Central memory CD4-positive, alpha-beta T cell (primary cell): Measurements from ENCODE around the gene KCNG2.
"Not testable (repeated sequence)": the region's sequence is repeated elsewhere in the genome, so short reads cannot be mapped to it uniquely, and the experiment has no call there.

Experiments
- DNase-seq: peaks from one replicate; pipeline ENCODE4 v3.0.0; 2022
- total RNA-seq, 3 experiments: gene quantifications; one replicate each; lab custom pipeline; 2026; lab: John Stamatoyannopoulos, UW

The KCNG2 gene, protein sequence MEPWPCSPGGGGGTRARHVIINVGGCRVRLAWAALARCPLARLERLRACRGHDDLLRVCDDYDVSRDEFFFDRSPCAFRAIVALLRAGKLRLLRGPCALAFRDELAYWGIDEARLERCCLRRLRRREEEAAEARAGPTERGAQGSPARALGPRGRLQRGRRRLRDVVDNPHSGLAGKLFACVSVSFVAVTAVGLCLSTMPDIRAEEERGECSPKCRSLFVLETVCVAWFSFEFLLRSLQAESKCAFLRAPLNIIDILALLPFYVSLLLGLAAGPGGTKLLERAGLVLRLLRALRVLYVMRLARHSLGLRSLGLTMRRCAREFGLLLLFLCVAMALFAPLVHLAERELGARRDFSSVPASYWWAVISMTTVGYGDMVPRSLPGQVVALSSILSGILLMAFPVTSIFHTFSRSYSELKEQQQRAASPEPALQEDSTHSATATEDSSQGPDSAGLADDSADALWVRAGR
- total RNA-seq = 0 reads per million in 3 experiments

DNA sequence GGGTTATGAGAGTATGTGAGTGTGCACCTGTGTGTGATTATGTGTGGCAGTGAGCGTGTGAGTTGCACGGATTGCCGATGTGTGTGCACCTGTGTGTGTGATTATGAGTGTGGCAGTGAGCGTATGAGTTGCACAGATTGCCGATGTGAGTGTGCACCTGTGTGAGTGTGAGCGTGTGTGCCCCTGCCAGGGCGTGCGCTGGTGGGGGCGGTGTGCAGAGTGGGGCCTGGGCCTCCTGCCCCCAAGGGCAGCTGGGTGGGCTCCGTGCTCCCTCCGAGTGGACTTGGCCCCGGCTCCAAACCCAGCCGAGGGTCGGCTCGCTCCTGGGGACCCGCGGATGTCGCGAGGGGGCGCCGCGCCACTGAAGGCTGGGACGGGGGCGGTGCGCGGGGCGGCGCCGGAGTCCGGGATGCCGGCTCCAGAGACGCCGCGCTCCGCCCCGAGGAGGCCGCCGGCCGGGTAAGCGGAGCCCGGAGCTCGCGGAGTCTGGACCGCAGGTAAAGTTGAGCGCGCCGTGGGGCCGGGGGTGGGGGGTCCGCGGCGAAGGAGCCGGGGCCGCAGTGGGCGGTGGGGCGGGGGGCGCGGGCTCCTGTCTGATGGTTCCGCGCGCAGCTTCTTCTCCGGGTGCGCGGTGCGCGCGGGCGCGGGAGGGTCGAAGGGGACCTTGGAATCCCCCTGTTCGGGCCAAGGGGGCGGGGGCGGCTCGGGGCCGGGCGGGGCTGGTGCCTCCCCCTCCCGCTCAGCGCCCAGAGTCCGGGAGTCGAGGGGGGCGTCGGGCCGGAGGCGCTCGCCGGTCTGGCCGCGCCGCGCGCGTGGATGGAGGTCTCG, at the start of gene KCNG2:
Gene KCNG2 (plus strand): TSS at position 421 of the 828 bp plus-strand sequence. CDS start 65,730 bp downstream, outside the sequence.
- no peak for DNase-seq

DNA sequence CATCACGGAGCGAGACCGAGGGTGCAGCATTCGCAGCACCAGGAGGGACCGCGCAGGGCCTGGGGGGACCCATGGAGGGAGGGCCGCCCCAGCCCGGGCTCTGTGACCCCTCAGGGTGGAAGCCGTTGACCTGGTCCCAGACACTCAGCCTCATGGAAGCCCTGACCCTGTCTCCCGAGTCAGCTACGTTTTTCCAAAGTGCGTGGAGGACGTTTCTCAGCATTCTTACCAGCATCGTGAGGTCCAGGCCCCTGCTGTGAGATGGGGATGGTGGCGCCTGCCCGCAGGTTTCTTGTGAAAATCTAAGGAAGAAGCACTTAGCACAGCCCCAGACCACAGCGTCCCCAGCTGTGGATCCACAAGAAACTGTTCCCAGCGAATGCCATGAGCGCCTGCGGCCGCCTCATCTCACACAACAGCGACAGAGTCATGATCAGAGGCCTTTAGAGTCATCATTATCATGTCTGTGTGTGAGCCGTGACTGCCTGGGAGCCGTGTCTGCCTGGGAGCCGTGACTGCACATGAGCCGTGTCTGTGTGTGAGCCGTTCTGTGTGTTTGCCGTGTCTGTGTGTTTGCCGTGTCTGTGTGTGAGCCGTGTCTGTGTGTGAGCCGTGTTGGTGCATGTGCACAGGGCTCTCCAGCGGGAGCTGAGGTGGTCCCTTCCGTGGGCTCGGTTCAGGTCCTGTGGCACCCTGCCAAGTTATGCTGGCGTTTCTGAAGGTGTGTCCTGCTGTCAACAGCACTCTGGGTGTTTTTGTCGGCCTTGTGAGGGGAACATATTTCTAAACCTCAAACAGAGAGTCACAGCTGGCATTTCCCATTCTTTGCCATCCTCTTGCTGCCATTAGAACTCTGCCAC, 49.2 kb upstream of the KCNG2 start:
- no peak for DNase-seq

DNA sequence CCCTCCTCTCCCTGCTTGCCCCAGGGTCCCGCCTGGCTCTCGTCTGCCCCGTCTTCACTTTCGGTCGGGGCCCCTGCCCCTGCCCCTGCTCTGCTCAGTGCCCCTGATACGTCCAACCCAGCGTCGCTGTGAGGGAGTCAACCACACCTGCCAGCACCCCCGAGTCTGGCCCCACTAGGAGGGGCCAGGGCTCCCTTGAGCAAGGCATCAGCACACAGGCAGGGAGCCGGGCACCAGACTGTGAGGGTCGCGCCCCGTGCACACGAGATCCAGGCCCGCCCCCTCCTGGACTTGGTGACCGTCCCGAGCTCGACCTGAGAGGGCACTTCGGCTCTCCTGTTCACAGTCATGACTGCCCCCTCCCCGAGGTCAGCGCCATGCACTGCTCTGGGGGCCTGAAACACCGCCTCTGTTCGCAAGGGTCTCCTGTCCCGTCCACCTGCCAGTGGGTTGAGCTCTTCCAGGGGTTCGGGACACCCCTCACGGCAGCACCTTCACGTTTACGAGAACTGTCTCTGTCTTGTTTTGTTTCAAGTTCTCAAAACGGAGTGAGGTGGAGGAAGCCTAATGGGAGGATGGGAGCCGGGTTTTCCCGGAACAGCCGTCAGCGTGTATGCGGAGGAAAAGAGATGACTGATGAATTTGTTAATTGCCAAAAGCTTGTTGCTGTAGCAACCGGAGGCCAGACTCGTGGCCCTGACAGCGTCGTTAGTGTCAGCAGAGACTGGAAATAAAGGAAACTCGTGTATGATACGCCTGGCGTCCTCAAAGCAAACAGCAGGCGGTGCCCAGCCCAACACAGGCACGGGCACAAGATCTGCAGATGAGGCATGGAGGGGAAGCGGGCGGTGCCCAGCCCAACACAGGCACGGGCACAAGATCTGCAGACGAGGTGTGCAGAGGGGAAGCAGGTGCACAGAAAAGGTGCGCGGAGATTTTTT, 48.2 kb upstream of the KCNG2 start:
- no peak for DNase-seq

DNA sequence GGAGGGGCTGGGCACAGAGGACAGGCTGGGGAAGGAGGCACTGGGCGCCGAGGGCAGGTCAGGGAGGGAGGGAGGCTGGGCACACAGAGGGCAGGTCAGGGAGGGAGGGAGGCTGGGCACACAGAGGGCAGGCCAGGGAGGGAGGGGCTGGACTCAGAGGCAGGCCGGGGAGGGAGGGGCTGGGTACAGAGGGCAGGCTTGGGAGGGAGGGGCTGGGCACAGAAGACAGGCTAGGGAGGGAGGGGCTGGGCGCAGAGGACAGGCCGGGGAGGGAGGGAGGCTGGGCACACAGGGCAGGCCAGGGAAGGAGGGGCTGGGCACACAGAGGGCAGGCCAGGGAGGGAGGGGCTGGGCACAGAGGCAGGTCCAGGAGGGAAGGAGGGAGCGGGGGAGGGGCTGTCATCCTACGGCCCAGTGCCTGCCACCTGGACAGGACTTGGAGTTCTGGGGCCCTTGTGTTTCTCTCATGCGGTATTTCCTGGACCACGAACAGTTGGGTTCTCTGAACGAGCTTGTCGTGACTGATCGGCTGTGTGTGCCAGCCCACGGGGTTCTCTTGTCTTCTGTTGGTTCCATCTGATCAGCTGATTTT, 46.7 kb upstream of the KCNG2 start:
- no peak for DNase-seq

DNA sequence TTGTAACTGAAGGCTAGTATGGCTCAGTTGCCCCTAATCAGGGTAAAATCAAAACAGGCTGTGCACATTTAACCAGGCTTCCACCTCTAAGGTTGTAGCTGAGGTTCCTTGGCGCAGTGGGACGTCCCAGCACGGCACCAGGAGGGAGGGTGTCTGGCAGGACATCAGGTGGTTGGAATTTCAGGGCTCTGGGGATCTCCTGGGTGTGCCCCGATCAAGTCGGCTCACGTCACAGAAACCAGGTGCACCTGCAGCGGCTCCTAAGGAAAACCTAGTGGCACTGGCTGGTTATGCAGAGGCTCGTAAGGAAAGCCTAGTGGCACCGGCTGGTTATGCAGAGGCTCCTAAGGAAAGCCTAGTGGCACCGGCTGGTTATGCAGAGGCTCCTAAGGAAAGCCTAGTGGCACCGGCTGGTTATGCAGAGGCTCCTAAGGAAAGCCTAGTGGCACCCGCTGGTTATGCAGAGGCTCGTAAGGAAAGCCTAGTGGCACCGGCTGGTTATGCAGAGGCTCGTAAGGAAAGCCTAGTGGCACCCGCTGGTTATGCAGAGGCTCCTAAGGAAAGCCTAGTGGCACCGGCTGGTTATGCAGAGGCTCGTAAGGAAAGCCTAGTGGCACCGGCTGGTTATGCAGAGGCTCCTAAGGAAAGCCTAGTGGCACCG, 45.7 kb upstream of the KCNG2 start:
- DNase-seq = not testable (repeated sequence)

DNA sequence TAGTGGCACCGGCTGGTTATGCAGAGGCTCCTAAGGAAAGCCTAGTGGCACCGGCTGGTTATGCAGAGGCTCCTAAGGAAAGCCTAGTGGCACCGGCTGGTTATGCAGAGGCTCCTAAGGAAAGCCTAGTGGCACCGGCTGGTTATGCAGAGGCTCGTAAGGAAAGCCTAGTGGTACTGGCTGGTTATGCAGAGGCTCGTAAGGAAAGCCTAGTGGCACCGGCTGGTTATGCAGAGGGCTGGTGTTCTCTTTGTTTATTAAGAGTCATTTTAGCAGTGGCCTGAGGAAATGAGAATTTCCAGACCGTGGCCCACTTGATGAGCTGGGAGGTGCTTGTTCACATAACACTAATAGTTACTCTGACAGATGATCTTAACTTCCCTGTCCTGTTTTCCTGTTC, 44.8 kb upstream of the KCNG2 start:
- not testable (repeated sequence) for DNase-seq

DNA sequence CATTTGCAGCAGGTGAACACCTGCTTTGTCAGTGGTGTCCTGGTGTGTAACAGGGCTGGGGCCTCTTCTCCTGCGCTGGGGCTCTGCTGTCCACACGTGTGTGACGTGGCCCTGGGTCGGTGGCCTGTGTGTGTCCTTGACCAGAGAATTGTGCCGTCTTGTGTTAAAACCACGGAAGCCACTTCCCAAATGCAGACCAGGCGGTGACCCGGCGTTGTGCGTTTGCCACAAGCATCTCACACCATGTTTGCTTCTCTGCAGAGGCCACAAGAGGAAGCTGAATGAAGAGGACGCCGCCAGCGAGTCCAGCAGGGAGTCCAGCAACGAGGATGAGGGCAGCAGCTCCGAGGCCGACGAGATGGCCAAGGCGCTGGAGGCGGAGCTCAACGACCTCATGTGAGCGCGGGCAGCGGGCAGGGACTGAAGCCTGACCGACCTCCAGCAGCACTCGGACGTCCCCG, 44.3 kb upstream of the KCNG2 start:
- no peak for DNase-seq

DNA sequence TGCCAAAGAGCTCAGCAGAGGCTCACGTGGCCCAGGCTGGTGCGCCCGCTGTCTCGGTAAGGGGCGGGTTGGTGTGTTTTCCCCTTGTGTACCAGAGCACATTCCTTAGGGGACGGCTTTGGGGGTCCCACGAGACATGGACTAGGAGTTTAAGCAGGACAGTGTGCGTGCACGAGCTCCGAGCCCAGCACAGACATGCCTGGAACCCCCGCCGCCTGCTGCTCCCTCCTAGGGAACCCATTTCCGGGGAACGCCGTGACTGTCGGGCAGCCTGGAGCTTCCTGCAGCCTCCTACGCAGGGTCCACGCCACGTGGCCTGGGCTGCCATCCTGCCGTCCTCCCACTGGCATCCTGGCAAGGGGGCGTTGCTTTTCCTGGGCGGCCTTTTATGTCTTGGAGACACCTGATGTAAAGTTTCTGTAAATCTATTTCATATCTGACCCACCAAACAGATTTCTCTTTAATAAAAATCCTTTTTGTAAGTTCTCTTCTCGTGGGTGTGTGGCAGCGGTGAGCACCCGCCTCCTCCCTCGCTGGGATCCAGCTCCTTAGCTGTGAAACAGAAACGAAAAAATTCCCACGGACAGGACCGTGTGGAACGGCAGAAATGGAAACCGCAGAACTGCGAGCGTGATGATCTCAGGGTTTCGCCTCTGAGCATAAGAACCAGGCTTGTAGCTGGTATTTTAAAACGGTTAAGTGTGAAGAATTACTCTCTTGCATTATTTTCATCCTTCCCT, 43.5 kb upstream of the KCNG2 start:
- no peak for DNase-seq

DNA sequence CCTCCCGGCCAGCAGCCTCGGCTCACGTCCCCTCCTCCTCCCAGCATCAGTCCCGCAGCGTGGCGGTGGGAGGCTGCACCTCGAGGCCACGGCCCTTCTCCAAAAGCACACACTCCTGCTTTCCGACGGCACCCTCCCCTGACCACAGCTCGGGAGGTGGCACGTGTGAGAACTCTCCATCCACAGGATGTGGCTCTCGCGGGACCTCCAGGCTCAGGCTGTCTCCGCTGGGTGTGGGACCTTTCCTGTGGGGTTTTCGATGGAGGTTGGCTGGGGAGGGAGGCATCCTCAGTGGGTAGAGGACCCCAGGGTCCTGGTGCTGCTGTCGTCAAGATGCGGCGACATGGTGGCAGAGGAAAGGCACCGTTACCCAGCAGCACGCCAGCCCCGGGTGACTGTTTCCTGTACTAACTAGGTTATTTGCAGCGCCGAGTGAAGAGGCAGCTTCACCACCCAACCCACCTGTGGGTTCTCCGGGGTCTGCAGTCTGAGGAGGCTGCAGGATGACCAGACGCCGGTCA, 42.8 kb upstream of the KCNG2 start:
- DNase-seq = no peak

DNA sequence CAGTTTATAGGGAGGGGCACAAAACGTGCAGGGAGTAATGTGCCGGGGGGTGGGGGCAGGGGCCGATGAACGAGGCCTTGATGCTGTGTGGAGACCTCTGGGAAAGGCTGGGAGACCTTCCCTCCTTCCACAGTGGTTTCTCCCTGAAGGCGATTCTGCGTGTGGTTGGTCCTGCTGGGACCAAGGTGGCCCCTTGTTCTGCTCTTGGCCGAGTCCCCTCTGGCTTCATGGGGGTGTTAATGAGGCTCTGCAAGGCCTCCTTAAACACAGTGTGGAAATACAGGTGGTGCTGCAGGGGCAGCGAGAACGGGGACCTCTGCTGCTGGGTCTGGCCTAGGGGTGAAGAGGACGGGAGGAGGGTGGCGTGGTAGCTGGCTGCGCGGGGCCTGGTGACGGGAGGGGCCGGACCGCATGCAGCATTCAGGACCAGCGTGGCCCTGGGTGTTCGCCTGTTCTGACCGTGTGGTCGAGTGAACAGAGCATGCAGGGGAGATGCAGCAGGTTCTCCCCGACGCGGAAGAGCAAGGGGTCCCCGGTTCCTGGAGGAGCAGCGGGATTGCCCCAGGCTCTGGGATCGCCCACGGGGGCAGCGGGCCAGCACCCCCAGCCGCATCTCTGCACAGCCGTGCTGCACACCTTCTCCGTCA, 42.1 kb upstream of the KCNG2 start:
- no peak for DNase-seq

DNA sequence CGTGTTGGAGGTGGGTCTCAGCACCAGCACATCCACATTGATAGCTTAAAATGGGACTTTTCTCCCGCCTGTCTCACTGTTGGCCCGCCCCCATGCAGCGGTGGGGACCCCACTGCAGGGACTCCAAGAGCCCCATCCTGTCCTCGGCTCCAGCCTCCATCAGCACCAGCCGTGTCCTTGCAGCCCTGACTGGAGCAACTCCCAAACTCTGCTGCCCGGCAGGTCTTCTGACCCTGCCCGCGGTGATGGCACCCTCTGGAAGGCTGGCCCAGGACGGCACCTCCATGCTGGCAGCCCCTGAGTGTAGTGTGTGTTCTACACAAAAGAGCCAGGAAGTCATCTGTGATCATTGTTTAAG, 41.6 kb upstream of the KCNG2 start:
- DNase-seq = no peak

DNA sequence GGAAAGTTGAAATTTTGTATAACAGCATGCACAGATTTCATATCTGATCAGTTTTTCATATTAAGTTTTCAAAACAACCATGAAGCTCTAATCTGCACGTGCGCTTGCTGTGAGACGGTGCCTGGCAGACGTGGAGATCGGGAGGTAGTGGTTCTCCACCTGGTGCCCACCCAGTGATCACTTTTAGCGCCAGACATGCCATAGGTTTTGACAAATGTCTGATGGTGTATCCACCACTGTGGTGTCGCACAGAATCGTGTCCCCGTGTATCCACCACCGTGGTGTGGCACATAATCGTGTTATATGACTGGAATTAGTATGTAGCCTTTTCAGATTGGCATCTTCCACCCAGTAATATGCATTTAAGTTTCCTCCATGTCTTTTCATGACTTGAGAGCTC, 40.9 kb upstream of the KCNG2 start:
- no peak for DNase-seq

DNA sequence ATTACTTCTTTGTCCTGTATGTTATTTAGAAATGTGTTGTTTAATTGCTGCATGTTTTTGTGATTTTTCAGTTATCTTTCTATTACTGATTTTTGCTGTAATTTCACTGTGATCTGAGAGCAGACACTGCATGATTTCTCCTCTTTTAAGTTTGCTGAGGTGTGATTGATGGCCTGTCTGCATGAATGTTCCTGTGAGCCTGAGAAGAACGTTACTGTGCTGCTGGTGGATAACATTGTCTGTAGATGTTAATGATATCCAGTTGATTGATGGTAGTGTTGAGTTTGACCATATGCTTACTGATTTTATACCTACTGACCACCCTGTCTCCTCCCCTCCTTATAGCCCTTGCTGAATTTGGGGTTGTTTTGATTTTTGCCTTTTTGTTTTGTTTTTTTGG, 37.4 kb upstream of the KCNG2 start:
- no peak for DNase-seq

DNA sequence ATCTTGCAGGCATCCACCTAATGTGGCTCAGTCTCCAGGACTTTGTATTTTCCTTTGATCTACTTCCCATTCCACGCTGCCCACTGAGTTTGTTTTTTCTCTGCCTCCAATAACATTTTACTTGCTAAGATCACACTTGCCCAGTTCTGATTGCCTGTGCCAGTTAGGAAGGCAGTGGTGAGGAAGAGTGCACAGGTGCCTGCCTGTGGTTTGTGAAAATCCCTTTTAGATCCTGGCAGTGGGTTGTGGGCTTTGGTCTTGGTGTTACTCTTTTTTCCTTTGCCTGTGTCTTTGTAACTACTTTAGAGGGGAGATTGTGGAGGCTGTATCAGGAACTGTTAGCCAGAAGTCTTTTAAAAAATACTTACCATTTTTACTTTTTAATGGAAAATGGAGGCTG, 36.9 kb upstream of the KCNG2 start:
- DNase-seq = no peak

DNA sequence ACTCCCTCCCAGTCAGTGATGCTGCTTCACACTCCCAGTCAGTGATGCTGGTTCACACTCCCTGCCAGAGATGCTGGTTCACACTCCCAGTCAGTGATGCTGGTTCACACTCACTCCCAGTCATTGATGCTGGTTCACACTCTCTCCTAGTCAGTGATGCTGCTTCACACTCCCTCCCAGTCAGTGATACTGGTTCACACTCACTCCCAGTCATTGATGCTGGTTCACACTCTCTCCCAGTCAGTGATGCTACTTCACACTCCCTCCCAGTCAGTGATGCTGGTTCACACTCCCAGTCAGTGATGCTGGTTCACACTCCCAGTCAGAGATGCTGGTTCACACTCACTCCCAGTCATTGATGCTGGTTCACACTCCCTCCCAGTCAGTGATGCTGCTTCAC, 34.3 kb upstream of the KCNG2 start:
- DNase-seq = no peak

DNA sequence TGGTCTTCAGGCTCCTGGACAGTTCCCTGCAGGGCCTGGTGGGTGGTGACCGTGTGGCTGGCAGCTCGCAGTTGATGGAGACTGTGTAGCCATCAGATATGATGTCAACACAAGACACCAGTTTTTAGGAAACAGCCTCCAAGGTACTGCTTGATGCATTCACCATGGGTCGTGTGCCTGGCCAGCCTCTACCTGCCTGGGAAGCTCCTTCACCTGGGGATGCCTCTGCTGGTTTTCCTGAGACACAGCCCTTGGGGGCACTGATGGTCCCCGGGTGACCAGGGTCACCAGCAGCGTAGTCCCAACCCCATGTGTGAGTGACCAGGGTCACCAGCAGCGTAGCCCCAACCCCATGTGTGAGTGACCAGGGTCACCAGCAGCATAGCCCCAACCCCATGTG, 33.6 kb upstream of the KCNG2 start:
- no peak for DNase-seq

DNA sequence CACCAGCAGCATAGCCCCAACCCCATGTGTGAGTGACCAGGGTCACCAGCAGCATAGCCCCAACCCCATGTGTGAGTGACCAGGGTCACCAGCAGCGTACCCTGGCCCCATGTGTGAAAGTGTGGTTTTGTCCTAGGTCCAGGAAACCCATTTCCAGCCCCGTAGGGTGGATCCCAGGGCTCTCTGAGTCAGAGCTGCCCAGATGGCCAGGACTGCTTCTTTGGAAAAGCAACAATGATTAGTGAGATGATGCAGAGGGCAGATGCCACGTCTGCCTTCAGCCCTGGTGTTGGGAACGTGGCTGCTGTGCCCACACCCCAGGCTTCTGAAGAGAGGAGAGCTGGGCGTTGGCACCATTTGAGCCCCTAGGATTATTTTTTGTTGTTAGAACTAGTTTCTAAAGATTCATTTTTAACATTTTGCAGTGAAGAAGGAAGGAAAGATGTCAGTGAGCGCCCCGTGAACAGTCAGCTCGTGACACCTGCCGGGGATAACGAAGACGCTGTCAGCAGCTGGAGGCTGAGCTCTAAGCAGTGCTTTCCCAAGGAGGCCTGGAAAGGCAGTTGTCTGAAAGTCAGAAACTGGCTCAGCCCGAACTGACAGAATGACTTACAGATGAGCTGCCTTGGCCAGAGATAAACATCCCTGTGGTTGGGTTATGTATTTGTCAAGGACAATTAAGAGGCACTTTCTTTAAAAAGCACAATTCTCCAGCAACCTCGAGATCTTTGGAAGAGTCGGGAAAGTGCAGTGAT, 32.1 kb upstream of the KCNG2 start:
- no peak for DNase-seq

DNA sequence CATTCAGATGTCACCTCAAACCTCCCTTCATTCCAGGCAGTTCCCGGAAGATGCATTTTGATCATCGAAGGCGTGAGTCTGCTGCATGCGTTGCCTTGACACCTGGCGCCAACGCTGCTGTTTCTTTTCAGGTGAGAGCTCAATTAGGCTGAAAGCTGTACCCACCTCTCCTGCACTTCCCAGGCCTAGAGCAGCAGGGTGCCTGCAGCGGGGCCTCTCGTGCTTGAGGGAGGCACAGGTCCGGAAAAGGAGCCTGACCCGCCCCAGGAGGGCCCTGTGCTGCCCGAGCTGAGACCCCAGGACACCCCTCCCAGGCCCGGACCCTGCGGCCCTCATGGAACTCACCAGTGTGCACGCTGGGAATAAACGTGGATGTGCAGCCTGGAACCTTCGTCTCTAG, 31.4 kb upstream of the KCNG2 start:
- no peak for DNase-seq
